HPDE6-E6E7 (cell line): Measurements from ENCODE around the gene PEX11B.

Experiments
- DNase-seq: peaks from one replicate; pipeline ENCODE4 v3.0.0; 2011; ENCODE audit warnings: missing footprints; ENCODE audit errors: extremely low spot score

PEX11B gene

GRCh38 chr1:145918144-145918991 is at the start of gene PEX11B:
PEX11B (minus strand) TSS chr1:145918717; CDS start chr1:145918688, 29 bp downstream.
- DNase-seq = peak; percentile 81

- no peak for DNase-seq
Observed at GRCh38 chr1:145967288-145967687, 48.8 kb upstream of the PEX11B start.

GRCh38 chr1:145965119-145965744 is 46.7 kb upstream of the PEX11B start:
- no peak for DNase-seq

GRCh38 chr1:145964328-145965118 is 46.0 kb upstream of the PEX11B start, which contains the start of the genes ANKRD34A and POLR3GL:
ANKRD34A (minus strand) TSS chr1:145964575; CDS start chr1:145961759, 2,816 bp downstream.
POLR3GL (plus strand) TSS chr1:145964690; CDS start chr1:145974866, 10,176 bp downstream.
- DNase-seq = peak; percentile 87

- DNase-seq = no peak
Observed at GRCh38 chr1:145963265-145964019, 44.9 kb upstream of the PEX11B start.

GRCh38 chr1:145962157-145963102 is 43.9 kb upstream of the PEX11B start:
- DNase-seq = no peak

GRCh38 chr1:145961425-145962156 is 43.1 kb upstream of the PEX11B start:
- DNase-seq = no peak

- DNase-seq = no peak
Observed at GRCh38 chr1:145961109-145961424, 42.5 kb upstream of the PEX11B start.

GRCh38 chr1:145960468-145961108 is 42.1 kb upstream of the PEX11B start:
- no peak for DNase-seq

- DNase-seq = no peak
Observed at GRCh38 chr1:145959957-145960467, 41.5 kb upstream of the PEX11B start.

- no peak for DNase-seq
Observed at GRCh38 chr1:145959333-145959732, 40.8 kb upstream of the PEX11B start.

- DNase-seq = no peak
Observed at GRCh38 chr1:145958734-145959133, 40.2 kb upstream of the PEX11B start.

- DNase-seq = peak; percentile 94
Observed at GRCh38 chr1:145957443-145958319, 39.2 kb upstream of the PEX11B start, which contains the start of gene LIX1L. LIX1L (minus strand) TSS chr1:145958017; CDS start chr1:145957927, 90 bp downstream.

- no peak for DNase-seq
Observed at GRCh38 chr1:145956781-145957442, 38.4 kb upstream of the PEX11B start.

GRCh38 chr1:145956361-145956760 is 37.8 kb upstream of the PEX11B start:
- DNase-seq = no peak

GRCh38 chr1:145955436-145955835 is 36.9 kb upstream of the PEX11B start:
- DNase-seq = no peak

- DNase-seq = no peak
Observed at GRCh38 chr1:145953861-145954260, 35.3 kb upstream of the PEX11B start.
